ENCODE data around the gene UAP1L1. TPM values are rescaled to one million over a fixed set of nuclear protein-coding genes. Genes with fewer than 3 reads are reported as not detected.
A peak's percentile ranks its signal among the peaks of the same experiment; 100 is the strongest.

Gene UAP1L1
- total and polyA plus RNA-seq, 9 of the 15 experiments (the other 6 are each of a cell fraction or from before 2014, with no cell fraction given) = 0.20 to 8.6 (median 3.7) TPM

GRCh38 chr9:137114613-137115393 is 37.5 kb downstream of the UAP1L1 start, which contains the start of gene DPP7 (continued):
- TF ChIP-seq, protein P1, sequence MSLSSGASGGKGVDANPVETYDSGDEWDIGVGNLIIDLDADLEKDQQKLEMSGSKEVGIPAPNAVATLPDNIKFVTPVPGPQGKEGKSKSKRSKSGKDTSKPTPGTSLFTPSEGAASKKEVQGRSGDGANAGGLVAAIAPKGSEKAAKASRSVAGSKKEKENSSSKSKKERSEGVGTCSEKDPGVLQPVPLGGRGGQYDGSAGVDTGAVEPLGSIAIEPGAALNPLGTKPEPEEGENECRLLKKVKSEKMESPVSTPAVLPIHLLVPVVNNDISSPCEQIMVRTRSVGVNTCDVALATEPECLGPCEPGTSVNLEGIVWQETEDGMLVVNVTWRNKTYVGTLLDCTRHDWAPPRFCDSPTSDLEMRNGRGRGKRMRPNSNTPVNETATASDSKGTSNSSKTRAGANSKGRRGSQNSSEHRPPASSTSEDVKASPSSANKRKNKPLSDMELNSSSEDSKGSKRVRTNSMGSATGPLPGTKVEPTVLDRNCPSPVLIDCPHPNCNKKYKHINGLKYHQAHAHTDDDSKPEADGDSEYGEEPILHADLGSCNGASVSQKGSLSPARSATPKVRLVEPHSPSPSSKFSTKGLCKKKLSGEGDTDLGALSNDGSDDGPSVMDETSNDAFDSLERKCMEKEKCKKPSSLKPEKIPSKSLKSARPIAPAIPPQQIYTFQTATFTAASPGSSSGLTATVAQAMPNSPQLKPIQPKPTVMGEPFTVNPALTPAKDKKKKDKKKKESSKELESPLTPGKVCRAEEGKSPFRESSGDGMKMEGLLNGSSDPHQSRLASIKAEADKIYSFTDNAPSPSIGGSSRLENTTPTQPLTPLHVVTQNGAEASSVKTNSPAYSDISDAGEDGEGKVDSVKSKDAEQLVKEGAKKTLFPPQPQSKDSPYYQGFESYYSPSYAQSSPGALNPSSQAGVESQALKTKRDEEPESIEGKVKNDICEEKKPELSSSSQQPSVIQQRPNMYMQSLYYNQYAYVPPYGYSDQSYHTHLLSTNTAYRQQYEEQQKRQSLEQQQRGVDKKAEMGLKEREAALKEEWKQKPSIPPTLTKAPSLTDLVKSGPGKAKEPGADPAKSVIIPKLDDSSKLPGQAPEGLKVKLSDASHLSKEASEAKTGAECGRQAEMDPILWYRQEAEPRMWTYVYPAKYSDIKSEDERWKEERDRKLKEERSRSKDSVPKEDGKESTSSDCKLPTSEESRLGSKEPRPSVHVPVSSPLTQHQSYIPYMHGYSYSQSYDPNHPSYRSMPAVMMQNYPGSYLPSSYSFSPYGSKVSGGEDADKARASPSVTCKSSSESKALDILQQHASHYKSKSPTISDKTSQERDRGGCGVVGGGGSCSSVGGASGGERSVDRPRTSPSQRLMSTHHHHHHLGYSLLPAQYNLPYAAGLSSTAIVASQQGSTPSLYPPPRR (CRISPR knock-in tag; IDR thresholded peaks at IDR 0.05; ENCODE audit: borderline replicate concordance) = no peak
- peak; percentile 93 for TF ChIP-seq CXXC5 (CRISPR knock-in tag; IDR thresholded peaks at IDR 0.05)
- no peak for TF ChIP-seq ZC3H8 (IDR thresholded peaks at IDR 0.05)
- TF ChIP-seq FUS (optimal IDR thresholded peaks at IDR 0.05; ENCODE audit: low read depth, low read length) = no peak
- no peak for TF ChIP-seq HNRNPUL1 (IDR thresholded peaks at IDR 0.05; ENCODE audit: low read length)
- TF ChIP-seq ZNF184 (CRISPR knock-in tag; IDR thresholded peaks at IDR 0.05) = no peak
- TF ChIP-seq, protein P2, sequence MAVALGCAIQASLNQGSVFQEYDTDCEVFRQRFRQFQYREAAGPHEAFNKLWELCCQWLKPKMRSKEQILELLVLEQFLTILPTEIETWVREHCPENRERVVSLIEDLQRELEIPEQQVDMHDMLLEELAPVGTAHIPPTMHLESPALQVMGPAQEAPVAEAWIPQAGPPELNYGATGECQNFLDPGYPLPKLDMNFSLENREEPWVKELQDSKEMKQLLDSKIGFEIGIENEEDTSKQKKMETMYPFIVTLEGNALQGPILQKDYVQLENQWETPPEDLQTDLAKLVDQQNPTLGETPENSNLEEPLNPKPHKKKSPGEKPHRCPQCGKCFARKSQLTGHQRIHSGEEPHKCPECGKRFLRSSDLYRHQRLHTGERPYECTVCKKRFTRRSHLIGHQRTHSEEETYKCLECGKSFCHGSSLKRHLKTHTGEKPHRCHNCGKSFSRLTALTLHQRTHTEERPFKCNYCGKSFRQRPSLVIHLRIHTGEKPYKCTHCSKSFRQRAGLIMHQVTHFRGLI (CRISPR knock-in tag; IDR thresholded peaks at IDR 0.05) = no peak
- TF ChIP-seq MAFF (IDR thresholded peaks at IDR 0.05; ENCODE audit: low read length) = no peak
- no peak for TF ChIP-seq KLF10 (CRISPR knock-in tag; IDR thresholded peaks at IDR 0.05)
- no peak for TF ChIP-seq ZBTB8A (IDR thresholded peaks at IDR 0.05; ENCODE audit: partially characterized antibody)
- TF ChIP-seq HOMEZ (CRISPR knock-in tag; IDR thresholded peaks at IDR 0.05) = no peak
- no peak for TF ChIP-seq MCM3 (IDR thresholded peaks at IDR 0.05)
- TF ChIP-seq WHSC1 (IDR thresholded peaks at IDR 0.05; ENCODE audit: low read length) = no peak
- TF ChIP-seq, protein P3, sequence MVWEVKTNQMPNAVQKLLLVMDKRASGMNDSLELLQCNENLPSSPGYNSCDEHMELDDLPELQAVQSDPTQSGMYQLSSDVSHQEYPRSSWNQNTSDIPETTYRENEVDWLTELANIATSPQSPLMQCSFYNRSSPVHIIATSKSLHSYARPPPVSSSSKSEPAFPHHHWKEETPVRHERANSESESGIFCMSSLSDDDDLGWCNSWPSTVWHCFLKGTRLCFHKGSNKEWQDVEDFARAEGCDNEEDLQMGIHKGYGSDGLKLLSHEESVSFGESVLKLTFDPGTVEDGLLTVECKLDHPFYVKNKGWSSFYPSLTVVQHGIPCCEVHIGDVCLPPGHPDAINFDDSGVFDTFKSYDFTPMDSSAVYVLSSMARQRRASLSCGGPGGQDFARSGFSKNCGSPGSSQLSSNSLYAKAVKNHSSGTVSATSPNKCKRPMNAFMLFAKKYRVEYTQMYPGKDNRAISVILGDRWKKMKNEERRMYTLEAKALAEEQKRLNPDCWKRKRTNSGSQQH (CRISPR knock-in tag; IDR thresholded peaks at IDR 0.05) = no peak
- no peak for TF ChIP-seq KLF13 (tag; IDR thresholded peaks at IDR 0.05; ENCODE audit: borderline replicate concordance, low read depth)
- no peak for TF ChIP-seq ZNF431 (CRISPR knock-in tag; IDR thresholded peaks at IDR 0.05)
- TF ChIP-seq RBM15 (IDR thresholded peaks at IDR 0.05; ENCODE audit: insufficient read depth, low read length) = no peak
- peak; percentile 24 for TF ChIP-seq TBP (optimal IDR thresholded peaks at IDR 0.05; ENCODE audit: low read depth, low read length)
- no peak for TF ChIP-seq ZC3H4 (CRISPR knock-in tag; IDR thresholded peaks at IDR 0.05; ENCODE audit: borderline replicate concordance)
- peak; percentile 36 for TF ChIP-seq CBFA2T2 (conservative IDR thresholded peaks at IDR 0.05)

Data from K562 (cell line).